Measurements from ENCODE around the gene ABCB8.
"Not testable (repeated sequence)": the region's sequence is repeated elsewhere in the genome, so short reads cannot be mapped to it uniquely, and the experiment has no call there.

Gene ABCB8

GRCh38 chr7:150998341-150998740 lies 29.9 kb upstream of the ABCB8 start:
- DNase-seq: no peak

- DNase-seq: no peak
Observed at GRCh38 chr7:150999001-150999400, 29.2 kb upstream of the ABCB8 start.

GRCh38 chr7:150999497-151000230 lies 28.6 kb upstream of the ABCB8 start:
- DNase-seq: no peak

- DNase-seq: no peak
Observed at GRCh38 chr7:151000897-151001495, 27.3 kb upstream of the ABCB8 start.

GRCh38 chr7:151001546-151001945 lies 26.7 kb upstream of the ABCB8 start:
- no peak for DNase-seq

- DNase-seq: peak; percentile 18
Observed at GRCh38 chr7:151003572-151003971, 24.7 kb upstream of the ABCB8 start.

- no peak for DNase-seq
Observed at GRCh38 chr7:151005566-151005965, 22.7 kb upstream of the ABCB8 start.

- DNase-seq: no peak
Observed at GRCh38 chr7:151006590-151007300, 21.5 kb upstream of the ABCB8 start.

- no peak for DNase-seq
Observed at GRCh38 chr7:151007469-151007898, 20.8 kb upstream of the ABCB8 start.

GRCh38 chr7:151008143-151008510 lies 20.1 kb upstream of the ABCB8 start:
- no peak for DNase-seq

GRCh38 chr7:151008511-151009323 lies 19.5 kb upstream of the ABCB8 start:
- DNase-seq: no peak

- DNase-seq: no peak
Observed at GRCh38 chr7:151009327-151010036, 18.8 kb upstream of the ABCB8 start.

- DNase-seq: no peak
Observed at GRCh38 chr7:151010037-151010306, 18.3 kb upstream of the ABCB8 start.

GRCh38 chr7:151010307-151011096 lies 17.7 kb upstream of the ABCB8 start:
- no peak for DNase-seq

- no peak for DNase-seq
Observed at GRCh38 chr7:151011097-151011409, 17.2 kb upstream of the ABCB8 start.

- DNase-seq: not testable (repeated sequence)
Observed at GRCh38 chr7:151011616-151012015, 16.6 kb upstream of the ABCB8 start.

GRCh38 chr7:151012031-151012692 lies 16.1 kb upstream of the ABCB8 start:
- DNase-seq: no peak

GRCh38 chr7:151012911-151013347 lies 15.3 kb upstream of the ABCB8 start:
- no peak for DNase-seq

GRCh38 chr7:151013356-151013732 lies 14.9 kb upstream of the ABCB8 start:
- DNase-seq: no peak

GRCh38 chr7:151013733-151014497 lies 14.3 kb upstream of the ABCB8 start:
- no peak for DNase-seq

GRCh38 chr7:151014950-151015349 lies 13.3 kb upstream of the ABCB8 start:
- DNase-seq: no peak

Measured in NCI-H146 (cell line).